NCI-H526 treated with DMSO at 0.1 percent for 48 hours (cell line): Measurements from ENCODE around the gene FAM20A.
"Not testable (repeated sequence)": the region's sequence is repeated elsewhere in the genome, so short reads cannot be mapped to it uniquely, and the experiment has no call there.

Experiments
- DNase-seq: peaks from one replicate; lab custom pipeline; 2025; lab: John Stamatoyannopoulos, UW

FAM20A gene

GRCh38 chr17:68589086-68589485, 12.1 kb downstream of the FAM20A start:
- DNase-seq = no peak

GRCh38 chr17:68588362-68588761, 12.8 kb downstream of the FAM20A start:
- no peak for DNase-seq

GRCh38 chr17:68587847-68588246, 13.3 kb downstream of the FAM20A start:
- DNase-seq = no peak

GRCh38 chr17:68587026-68587425, 14.1 kb downstream of the FAM20A start:
- DNase-seq = no peak

GRCh38 chr17:68585643-68586042, 15.5 kb downstream of the FAM20A start:
- no peak for DNase-seq

GRCh38 chr17:68584581-68585303, 16.4 kb downstream of the FAM20A start:
- DNase-seq = peak; percentile 76

- not testable (repeated sequence) for DNase-seq
Observed at GRCh38 chr17:68582867-68583266, 18.3 kb downstream of the FAM20A start.

- no peak for DNase-seq
Observed at GRCh38 chr17:68581863-68582645, 19.1 kb downstream of the FAM20A start.

- DNase-seq = no peak
Observed at GRCh38 chr17:68580236-68580770, 20.9 kb downstream of the FAM20A start.

- DNase-seq = no peak
Observed at GRCh38 chr17:68579194-68579927, 21.8 kb downstream of the FAM20A start.

- peak; percentile 94 for DNase-seq
Observed at GRCh38 chr17:68578236-68578635, 22.9 kb downstream of the FAM20A start.

GRCh38 chr17:68577497-68577821, 23.7 kb downstream of the FAM20A start:
- DNase-seq = no peak

- DNase-seq = no peak
Observed at GRCh38 chr17:68576811-68577496, 24.2 kb downstream of the FAM20A start.

- no peak for DNase-seq
Observed at GRCh38 chr17:68576137-68576536, 25.0 kb downstream of the FAM20A start.

GRCh38 chr17:68573338-68573737, 27.8 kb downstream of the FAM20A start:
- DNase-seq = no peak

GRCh38 chr17:68572138-68572842, 28.9 kb downstream of the FAM20A start:
- DNase-seq = no peak

- no peak for DNase-seq
Observed at GRCh38 chr17:68570526-68570925, 30.6 kb downstream of the FAM20A start.

GRCh38 chr17:68569346-68569745, 31.8 kb downstream of the FAM20A start:
- peak; percentile 26 for DNase-seq

GRCh38 chr17:68568581-68568980, 32.6 kb downstream of the FAM20A start:
- no peak for DNase-seq

- no peak for DNase-seq
Observed at GRCh38 chr17:68567581-68567980, 33.6 kb downstream of the FAM20A start.

GRCh38 chr17:68567035-68567434, 34.1 kb downstream of the FAM20A start:
- DNase-seq = no peak

GRCh38 chr17:68566442-68566738, 34.8 kb downstream of the FAM20A start:
- DNase-seq = no peak
